HepG2 (cell line): ENCODE data around the gene CCL16. TPM values are rescaled to one million over a fixed set of nuclear protein-coding genes. Genes with fewer than 3 reads are reported as not detected.

Source experiments
- BRD4 ChIP-seq: sonication (generic); formaldehyde crosslinking; IDR thresholded peaks from 2 replicates; pipeline ENCODE4 v1.4.0; 2020; ENCODE audit warnings: missing genetic modification reagents
- CBFB ChIP-seq: sonication (generic); formaldehyde crosslinking; IDR thresholded peaks from 2 replicates; pipeline ENCODE4 v1.4.0; 2020; ENCODE audit warnings: missing genetic modification reagents
- FOXA3 ChIP-seq: IDR thresholded peaks from 2 replicates; pipeline ENCODE4 v1.6.1; 2016; ENCODE audit warnings: missing genetic modification reagents, missing compliant biosample characterization
- FOXK1 ChIP-seq: sonication (generic); formaldehyde crosslinking; IDR thresholded peaks from 2 replicates; pipeline ENCODE4 v1.4.0; 2020; ENCODE audit warnings: low read depth, missing genetic modification reagents, borderline replicate concordance
- HHEX ChIP-seq: IDR thresholded peaks from 2 replicates; pipeline ENCODE4 v1.6.1; 2016; ENCODE audit warnings: control low read depth
- HNF4A ChIP-seq: sonication (generic); formaldehyde crosslinking; IDR thresholded peaks from 2 replicates; pipeline ENCODE4 v1.4.0; 2020; ENCODE audit warnings: missing genetic modification reagents
- IRF9 ChIP-seq: sonication (generic); formaldehyde crosslinking; IDR thresholded peaks from 2 replicates; pipeline ENCODE4 v1.8.0; 2022; ENCODE audit warnings: missing genetic modification reagents, mild to moderate bottlenecking, borderline replicate concordance
- KDM2A ChIP-seq: sonication (generic); formaldehyde crosslinking; IDR thresholded peaks from 2 replicates; pipeline ENCODE4 v1.4.0; 2020; ENCODE audit warnings: low read depth, missing genetic modification reagents, borderline replicate concordance
- KDM5A ChIP-seq: fragments of 200-600 bp; sonication (generic); IDR thresholded peaks from 2 replicates; pipeline ENCODE4 v1.7.0; 2018; ENCODE audit warnings: antibody characterized with exemption, mild to moderate bottlenecking, low read length, borderline replicate concordance
- KLF11 ChIP-seq: IDR thresholded peaks from 2 replicates; pipeline ENCODE4 v1.6.1; 2016; ENCODE audit warnings: missing compliant biosample characterization
- MXD4 ChIP-seq: IDR thresholded peaks from 2 replicates; pipeline ENCODE4 v1.6.1; 2016; ENCODE audit warnings: mild to moderate bottlenecking, missing biosample characterization, missing genetic modification reagents
- RARA ChIP-seq: IDR thresholded peaks from 2 replicates; pipeline ENCODE4 v1.6.1; 2016; ENCODE audit warnings: missing genetic modification reagents, missing compliant biosample characterization
- SOX13 ChIP-seq, 3 experiments: fragments of 450-650 bp in 1 of 3; sonication (generic) in 1 of 3; formaldehyde crosslinking in 1 of 3; IDR thresholded peaks in 2 of 3; conservative IDR thresholded peaks in 1 of 3; 2 replicates each; pipeline versions ENCODE4 v1.5.0 to v1.6.1; 2016 to 2020; ENCODE audit warnings: antibody characterized with exemption in 1 of 3, mild to moderate bottlenecking in 1 of 3, missing compliant biosample characterization in 1 of 3, missing genetic modification reagents in 1 of 3, moderate library complexity in 1 of 3
- SOX6 ChIP-seq, 2 experiments: fragments of 450-650 bp in 1 of 2; sonication (generic) in 1 of 2; formaldehyde crosslinking in 1 of 2; IDR thresholded peaks; 2 replicates each; pipeline versions ENCODE4 v1.4.0 to v1.6.1; 2017 to 2020; ENCODE audit warnings: antibody characterized with exemption in 1 of 2, mild to moderate bottlenecking in 1 of 2, missing genetic modification reagents in 1 of 2
- SSRP1 ChIP-seq: IDR thresholded peaks from 2 replicates; pipeline ENCODE4 v1.6.1; 2016; ENCODE audit warnings: control low read depth
- SYNCRIP ChIP-seq: fragments of 200-400 bp; formaldehyde crosslinking; IDR thresholded peaks from 2 replicates; pipeline ENCODE4 v1.6.1; 2018; ENCODE audit warnings: mild to moderate bottlenecking, low read depth, low read length; ENCODE audit not compliant: insufficient read depth
- TBL1XR1 ChIP-seq: fragments of 150-350 bp; IDR thresholded peaks from 2 replicates; pipeline ENCODE4 v1.6.1; 2014; ENCODE audit warnings: borderline replicate concordance, low read length; ENCODE audit not compliant: partially characterized antibody
- ZBTB14 ChIP-seq: sonication (generic); formaldehyde crosslinking; IDR thresholded peaks from 2 replicates; pipeline ENCODE4 v1.4.0; 2020; ENCODE audit warnings: missing genetic modification reagents
- ZNF24 ChIP-seq: fragments of 450-650 bp; IDR thresholded peaks from 2 replicates; pipeline ENCODE4 v1.6.1; 2017; ENCODE audit warnings: antibody characterized with exemption, mild to moderate bottlenecking
- ZNF382 ChIP-seq: sonication (generic); formaldehyde crosslinking; IDR thresholded peaks from 2 replicates; pipeline ENCODE4 v1.5.0; 2020; ENCODE audit warnings: missing genetic modification reagents, mild to moderate bottlenecking, borderline replicate concordance
- ZNF567 ChIP-seq: sonication (generic); formaldehyde crosslinking; IDR thresholded peaks from 2 replicates; pipeline ENCODE4 v1.8.1; 2023; ENCODE audit warnings: mild to moderate bottlenecking, missing genetic modification reagents, borderline replicate concordance
- ZNF761 ChIP-seq: sonication (generic); formaldehyde crosslinking; conservative IDR thresholded peaks from 2 replicates; pipeline ENCODE4 v1.4.0; 2020; ENCODE audit warnings: mild to moderate bottlenecking, missing genetic modification reagents
- ZNF878 ChIP-seq: sonication (generic); formaldehyde crosslinking; IDR thresholded peaks from 2 replicates; pipeline ENCODE4 v1.8.1; 2023; ENCODE audit warnings: mild to moderate bottlenecking, missing genetic modification reagents, moderate library complexity
- ZZZ3 ChIP-seq: sonication (generic); formaldehyde crosslinking; IDR thresholded peaks from 2 replicates; pipeline ENCODE4 v1.4.0; 2020; ENCODE audit warnings: missing genetic modification reagents, mild to moderate bottlenecking, borderline replicate concordance
- polyA plus RNA-seq, 8 experiments: library from polyadenylated mRNA; depleted of rRNA in 3 of 8; stranded (reverse) in 7 of 8; unstranded in 1 of 8; fragments of >200 nt; fragmentation: Illumina TruSeq in 4 of 8; extraction: Trizol in 4 of 8; gene quantifications; 2 replicates each; pipeline versions ENCODE4 v1.2.1 to v1.2.3, GENCODE V29; 2011 to 2016; ENCODE audit warnings: low read depth in 4 of 8, missing spikeins in 1 of 8, mixed read lengths in 1 of 8; ENCODE audit not compliant: insufficient read depth in 1 of 8
- total RNA-seq, 5 experiments: library from RNA; depleted of rRNA; stranded (reverse); fragments of >200 nt; fragmentation: Illumina TruSeq; extraction: Trizol; gene quantifications; 2 replicates each; pipeline ENCODE4 v1.2.3, GENCODE V29; 2016; ENCODE audit warnings: low read depth in 1 of 5
- TF ChIP-seq, protein P1 (sequence below): sonication (generic); formaldehyde crosslinking; IDR thresholded peaks from 2 replicates; pipeline ENCODE4 v1.4.0; 2020; ENCODE audit warnings: missing genetic modification reagents, borderline replicate concordance
- TF ChIP-seq, protein P2 (sequence below): sonication (generic); formaldehyde crosslinking; IDR thresholded peaks from 2 replicates; pipeline ENCODE4 v1.4.0; 2020; ENCODE audit warnings: mild to moderate bottlenecking, missing genetic modification reagents

The CCL16 gene
- total and polyA plus RNA-seq, 2 of the 13 experiments (the other 11 are each of a cell fraction or from before 2014, with no cell fraction given) = 2.0 to 14.7 TPM

GRCh38 chr17:35972945-35973332 lies 8.4 kb downstream of the CCL16 start (continued):
- TF ChIP-seq, protein P1, sequence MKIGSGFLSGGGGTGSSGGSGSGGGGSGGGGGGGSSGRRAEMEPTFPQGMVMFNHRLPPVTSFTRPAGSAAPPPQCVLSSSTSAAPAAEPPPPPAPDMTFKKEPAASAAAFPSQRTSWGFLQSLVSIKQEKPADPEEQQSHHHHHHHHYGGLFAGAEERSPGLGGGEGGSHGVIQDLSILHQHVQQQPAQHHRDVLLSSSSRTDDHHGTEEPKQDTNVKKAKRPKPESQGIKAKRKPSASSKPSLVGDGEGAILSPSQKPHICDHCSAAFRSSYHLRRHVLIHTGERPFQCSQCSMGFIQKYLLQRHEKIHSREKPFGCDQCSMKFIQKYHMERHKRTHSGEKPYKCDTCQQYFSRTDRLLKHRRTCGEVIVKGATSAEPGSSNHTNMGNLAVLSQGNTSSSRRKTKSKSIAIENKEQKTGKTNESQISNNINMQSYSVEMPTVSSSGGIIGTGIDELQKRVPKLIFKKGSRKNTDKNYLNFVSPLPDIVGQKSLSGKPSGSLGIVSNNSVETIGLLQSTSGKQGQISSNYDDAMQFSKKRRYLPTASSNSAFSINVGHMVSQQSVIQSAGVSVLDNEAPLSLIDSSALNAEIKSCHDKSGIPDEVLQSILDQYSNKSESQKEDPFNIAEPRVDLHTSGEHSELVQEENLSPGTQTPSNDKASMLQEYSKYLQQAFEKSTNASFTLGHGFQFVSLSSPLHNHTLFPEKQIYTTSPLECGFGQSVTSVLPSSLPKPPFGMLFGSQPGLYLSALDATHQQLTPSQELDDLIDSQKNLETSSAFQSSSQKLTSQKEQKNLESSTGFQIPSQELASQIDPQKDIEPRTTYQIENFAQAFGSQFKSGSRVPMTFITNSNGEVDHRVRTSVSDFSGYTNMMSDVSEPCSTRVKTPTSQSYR (CRISPR knock-in tag) = no peak
- no peak for TF ChIP-seq ZNF24
- TF ChIP-seq, protein P2, sequence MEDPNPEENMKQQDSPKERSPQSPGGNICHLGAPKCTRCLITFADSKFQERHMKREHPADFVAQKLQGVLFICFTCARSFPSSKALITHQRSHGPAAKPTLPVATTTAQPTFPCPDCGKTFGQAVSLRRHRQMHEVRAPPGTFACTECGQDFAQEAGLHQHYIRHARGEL (CRISPR knock-in tag) = no peak
- TF ChIP-seq TBL1XR1 = no peak
- no peak for TF ChIP-seq FOXK1 (CRISPR knock-in tag)
- TF ChIP-seq KDM2A (CRISPR knock-in tag) = no peak
- TF ChIP-seq BRD4 = no peak
- no peak for TF ChIP-seq MXD4 (CRISPR knock-in tag)
- no peak for TF ChIP-seq CBFB
- no peak for TF ChIP-seq FOXA3 (CRISPR knock-in tag)
- TF ChIP-seq ZNF567 = no peak
- TF ChIP-seq ZNF382 (CRISPR knock-in tag) = no peak
- TF ChIP-seq HHEX (CRISPR knock-in tag) = peak; percentile 76; the same call in 1 of the 2 replicates
- TF ChIP-seq KLF11 = no peak
- TF ChIP-seq SOX6 (IDR thresholded peaks at IDR 0.05) = no peak
- TF ChIP-seq SOX6 (CRISPR knock-in tag; IDR thresholded peaks at IDR 0.05) = no peak
- no peak for TF ChIP-seq ZBTB14 (CRISPR knock-in tag)
- TF ChIP-seq RARA (CRISPR knock-in tag) = peak; percentile 82
- TF ChIP-seq IRF9 (CRISPR knock-in tag) = no peak
- TF ChIP-seq ZNF761 (CRISPR knock-in tag) = no peak
- no peak for TF ChIP-seq KDM5A
- no peak for TF ChIP-seq SYNCRIP
- TF ChIP-seq ZNF878 (CRISPR knock-in tag) = no peak
- 0 out of 2 replicates have a peak, but pooled peaks have one; percentile 40 for TF ChIP-seq SOX13 (IDR thresholded peaks at IDR 0.05)
- TF ChIP-seq SOX13 (CRISPR knock-in tag; conservative IDR thresholded peaks at IDR 0.05 in 1 of 2, IDR thresholded peaks at IDR 0.05 in 1 of 2) = no peak; a peak in 1 of 4 replicates
- no peak for TF ChIP-seq SSRP1 (CRISPR knock-in tag)
- no peak for TF ChIP-seq ZZZ3 (CRISPR knock-in tag)
- peak; percentile 35 for TF ChIP-seq HNF4A (CRISPR knock-in tag)
